AG20443 (cell line): Measurements from ENCODE around the gene KRT17.
"Not testable (repeated sequence)": the region's sequence is repeated elsewhere in the genome, so short reads cannot be mapped to it uniquely, and the experiment has no call there.

Experiments
- DNase-seq: peaks from one replicate; pipeline ENCODE4 v3.0.0; 2012; ENCODE audit warnings: low spot score, mixed read lengths

Gene KRT17

DNA sequence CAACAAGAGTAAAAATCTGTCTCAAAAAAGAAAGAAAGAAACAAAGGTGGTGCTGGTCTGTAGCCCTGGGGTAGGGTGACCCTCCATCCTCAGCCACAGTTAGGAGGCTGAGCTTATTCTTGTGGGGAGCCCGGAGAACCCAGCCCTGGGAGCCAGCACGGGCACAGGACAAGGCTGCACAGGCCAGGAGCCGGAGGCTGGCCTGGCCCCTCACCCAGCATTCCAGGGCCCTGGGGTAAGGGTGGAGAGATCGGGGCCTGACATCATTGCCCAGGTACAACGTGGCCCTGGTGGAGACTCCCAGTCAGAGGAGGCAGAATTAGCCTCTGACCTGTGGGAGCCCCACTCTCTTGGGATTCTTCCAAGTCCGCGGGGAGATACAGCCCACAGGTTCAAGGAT lies 10.3 kb upstream of the KRT17 start:
- no peak for DNase-seq

DNA sequence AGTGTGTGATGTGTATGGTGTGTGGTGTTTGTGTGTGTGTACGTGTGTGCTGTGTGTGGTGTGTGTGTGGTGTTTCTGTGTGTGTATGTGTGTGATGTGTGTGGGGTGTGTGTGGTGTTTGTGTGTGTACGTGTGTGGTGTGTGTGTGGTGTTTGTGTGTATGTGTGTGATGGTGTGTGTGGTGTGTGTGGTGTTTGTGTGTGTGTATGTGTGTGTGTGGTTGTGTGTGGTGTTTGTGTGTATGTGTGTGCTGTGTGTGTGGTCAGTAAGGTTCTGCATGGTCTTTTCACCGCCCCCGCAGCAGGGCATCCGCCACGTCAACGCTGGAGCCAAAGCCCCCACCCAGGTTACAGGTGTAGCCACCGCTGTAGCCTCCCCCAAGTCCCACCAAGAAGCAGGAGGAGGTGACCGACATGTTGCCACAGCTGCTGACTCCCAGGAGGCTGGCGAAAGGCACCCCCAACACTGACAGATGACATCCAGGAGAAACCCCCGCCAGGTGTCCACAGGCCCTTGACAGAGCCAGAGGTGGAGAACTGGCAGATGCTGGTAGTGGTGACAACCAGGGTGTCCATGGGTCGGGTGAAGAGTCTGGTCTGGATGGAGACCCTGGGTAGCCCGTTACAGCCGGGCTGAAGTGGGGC lies 9.3 kb upstream of the KRT17 start:
- no peak for DNase-seq

DNA sequence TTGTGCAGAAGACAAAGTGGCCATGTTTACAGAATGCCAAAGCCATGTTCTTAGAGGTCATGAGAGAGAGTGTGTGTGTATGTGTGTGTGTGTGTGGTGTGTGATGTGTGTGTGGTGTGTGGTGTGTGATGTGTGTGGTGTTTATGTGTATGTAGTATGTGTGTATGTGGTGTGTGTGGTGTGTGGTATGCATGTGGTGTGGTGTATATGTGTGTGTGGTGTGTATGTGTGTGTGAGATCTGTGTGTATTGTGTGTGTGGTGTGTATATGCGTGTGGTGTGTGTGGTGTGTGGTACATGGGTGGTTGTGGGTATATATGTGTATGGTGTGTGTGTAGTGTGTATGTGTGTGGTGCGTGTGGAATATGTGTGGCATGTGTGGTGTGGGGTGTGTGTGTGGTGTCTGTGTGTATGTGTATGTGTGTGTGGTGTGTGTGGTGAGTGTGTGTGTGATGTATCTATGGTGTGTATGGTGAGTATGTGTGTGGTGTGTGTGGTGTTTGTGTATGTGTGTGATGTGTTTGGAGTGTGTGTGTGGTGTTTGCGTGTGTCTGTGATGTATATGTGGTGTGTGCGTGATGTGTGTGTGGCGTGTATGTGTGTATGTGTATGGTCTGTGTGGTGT lies 8.2 kb upstream of the KRT17 start:
- DNase-seq: no peak

DNA sequence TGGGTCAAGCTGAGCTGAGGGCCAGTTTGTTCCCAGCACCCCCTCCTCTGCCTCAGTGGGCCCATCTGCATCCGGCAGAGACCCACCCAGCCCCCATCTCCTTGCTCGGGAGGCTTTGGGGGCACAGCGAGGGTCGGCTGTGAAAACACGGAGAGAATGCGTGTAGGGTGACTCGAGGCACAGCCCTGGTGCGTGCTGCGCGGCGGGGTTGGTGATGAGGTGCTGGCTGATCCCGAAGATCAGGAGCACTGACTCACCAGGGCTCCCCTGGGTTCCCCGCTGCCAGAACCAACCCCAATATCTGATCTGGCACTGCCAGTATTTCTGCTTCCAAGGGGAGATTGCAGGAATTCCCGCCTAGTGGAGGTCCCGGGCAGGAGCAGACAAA lies 7.5 kb upstream of the KRT17 start:
- no peak for DNase-seq

DNA sequence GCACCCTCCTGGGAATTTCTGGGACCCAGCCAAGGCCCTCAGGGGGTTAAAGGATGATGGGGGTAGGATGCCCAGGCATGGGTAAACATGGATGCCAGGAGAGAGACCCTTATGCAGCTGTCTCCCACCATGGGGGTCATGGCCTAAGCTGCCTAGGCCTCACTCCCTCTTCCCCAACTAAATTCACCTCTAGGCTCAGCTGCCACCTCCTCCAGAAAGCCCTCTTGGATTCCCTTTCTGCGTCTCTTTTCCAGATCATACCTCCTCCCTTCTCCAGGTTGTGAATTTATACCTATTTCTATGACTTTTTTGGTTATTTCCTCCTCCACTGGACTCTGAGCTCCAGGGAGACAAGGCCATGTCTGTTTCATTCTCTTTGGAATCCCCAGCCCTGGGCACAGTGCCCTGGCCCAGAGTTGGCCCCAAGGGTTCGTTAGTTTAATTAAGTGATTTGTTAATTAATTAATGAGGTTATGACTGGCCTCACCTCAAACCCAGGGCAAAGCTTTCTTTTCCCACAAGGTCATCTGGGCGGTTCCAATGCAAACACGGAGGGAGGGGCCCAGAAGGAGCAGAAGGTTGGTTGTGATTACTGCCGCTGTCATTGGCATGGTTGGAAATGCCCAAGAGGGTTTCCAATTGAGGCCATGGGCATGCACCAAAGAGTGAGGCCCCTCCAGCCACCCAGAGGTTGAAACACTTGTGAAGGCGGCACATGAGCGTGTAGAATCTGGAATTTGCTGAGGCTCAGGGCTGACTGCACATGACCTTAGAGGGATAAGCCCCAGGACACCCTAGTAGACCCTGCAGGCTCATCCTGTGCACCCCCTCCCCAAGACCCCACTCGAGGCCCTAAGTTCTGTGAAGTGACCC lies 6.9 kb upstream of the KRT17 start:
- no peak for DNase-seq

DNA sequence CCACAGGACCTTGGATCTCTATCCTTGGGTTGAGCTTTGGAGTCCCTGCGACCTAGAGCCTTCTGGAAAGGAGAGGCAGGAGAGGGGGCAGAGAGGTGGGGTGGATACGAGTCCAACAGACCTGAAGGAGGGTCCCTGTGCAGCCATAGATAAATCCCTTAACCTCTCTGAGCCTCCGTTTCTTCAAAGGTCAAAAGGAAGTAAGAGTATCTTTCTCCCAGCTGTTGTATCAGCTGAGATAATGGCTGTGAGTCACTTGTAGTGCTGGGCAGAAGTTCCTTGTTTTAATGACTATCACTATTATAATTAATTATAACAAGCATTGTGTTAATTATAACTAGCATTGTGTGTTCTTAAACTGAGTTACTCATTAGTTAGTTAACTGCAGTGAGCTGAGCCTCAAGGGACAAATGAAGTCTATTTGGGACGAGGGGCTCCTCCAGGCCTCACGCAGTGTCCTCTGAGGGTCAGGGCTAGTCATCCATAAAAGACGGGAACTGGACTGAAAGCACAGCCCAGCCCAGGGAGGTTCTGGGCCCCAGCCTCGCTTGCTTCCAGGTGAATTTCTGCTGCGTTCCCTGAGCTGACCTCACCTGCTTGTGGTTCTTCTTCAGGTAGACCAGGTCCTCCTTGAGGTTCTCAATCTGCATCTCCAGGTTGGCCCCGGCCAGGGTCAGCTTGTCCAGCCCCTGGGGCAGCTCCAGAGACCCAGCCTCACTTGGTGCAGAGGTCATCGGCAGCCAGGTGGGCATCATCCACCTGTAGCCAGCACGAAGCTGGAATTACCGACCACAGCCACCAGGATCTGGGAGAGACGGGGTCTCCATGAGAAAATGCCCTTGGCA lies 5.7 kb upstream of the KRT17 start:
- DNase-seq: no peak

DNA sequence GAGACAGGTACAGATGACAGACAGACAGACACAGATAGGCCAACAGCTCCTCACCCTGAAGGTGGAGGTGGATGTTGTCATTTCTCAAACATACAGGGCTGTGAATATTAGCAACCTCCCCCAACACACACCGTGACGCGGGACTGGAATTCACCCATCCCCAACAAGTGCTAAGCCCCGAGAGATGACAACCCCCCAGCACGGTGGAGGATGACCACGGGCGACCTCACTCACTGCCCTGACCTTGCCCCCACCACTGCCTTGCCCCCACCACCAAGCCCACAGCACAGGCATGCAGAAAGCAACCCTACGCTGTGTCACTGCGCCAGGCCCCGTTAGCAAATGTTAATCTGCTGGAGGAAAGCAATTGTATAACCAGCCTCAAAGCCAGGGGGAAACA lies 4.9 kb upstream of the KRT17 start:
- DNase-seq: no peak

DNA sequence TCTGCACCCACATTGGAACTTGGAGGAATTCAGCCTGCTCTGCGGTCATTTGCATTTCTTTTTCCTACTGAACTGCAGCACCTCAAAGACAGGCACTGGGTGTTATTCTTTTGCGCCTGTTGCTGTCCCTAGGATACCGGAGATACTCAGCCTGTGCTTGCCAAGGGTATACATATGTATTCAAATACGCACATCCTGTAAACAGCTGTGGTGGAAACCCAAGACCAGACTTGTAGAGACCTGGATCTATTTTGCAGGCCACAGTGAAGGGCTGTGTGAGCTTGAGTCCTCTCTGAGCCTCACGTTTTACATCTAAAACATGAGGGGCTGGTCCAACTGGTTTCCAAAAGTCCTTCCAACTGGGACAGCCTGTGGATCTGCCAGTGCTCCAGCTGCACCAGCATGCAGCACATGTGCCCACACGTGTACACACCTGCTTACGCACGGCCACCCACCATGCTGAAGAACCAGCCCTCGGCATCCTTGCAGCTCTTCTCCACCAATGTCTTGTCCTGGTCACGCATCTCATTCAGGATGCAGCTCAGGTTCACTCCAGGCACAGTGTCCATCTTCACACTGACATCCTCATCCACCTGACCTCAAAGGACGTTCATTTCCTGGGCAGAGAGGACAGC lies 4.4 kb upstream of the KRT17 start:
- DNase-seq: not testable (repeated sequence)

DNA sequence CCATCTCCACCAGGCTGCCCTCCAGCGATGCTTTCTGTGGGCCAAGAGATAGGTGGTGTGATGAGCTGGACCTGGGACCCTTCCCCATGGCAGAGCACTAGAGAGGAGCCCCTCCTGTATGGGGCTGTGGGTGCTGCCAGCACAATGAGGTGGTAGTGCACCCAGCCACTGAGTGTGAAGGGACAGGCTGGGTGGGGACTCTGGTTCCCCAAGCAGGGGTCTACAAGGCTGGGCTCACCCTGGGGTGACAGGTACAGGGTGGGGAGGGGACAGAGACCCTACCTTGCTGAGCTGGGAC lies 3.6 kb upstream of the KRT17 start:
- not testable (repeated sequence) for DNase-seq

DNA sequence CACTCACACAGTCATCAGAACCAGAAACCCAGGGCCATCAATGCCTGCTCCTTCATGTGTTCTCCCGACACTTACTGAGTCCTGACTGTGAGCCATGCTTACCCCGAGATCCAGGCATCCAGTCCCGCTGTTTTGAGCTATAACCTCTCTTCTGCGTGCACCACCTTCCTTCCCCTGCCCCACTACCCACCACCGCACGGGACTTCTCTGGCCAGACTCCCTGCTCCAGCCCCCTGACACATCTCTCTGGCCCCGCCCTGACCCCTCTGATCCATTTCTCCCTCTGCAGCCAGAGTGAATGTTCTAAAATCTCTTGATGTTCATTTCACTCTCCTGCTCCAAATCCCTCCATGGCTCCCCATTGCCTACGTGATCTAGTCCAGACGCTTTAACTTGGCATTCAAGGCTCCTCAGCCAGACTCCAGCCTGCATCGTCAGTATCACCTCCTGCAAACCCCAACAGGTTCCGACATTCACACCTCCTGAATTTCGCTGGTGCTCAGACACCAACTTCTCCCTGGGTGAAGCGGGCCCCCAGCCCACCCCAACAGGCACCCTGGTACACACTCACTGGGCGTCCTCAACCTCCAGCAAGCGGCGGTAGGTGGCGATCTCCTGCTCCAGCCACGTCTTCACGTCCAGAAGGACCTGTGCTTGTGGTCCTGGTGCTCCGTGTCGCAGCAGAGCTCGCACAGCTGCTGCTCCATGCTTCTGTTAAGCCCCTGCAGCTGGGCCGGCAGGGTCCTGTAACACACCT lies 3.1 kb upstream of the KRT17 start:
- no peak for DNase-seq

DNA sequence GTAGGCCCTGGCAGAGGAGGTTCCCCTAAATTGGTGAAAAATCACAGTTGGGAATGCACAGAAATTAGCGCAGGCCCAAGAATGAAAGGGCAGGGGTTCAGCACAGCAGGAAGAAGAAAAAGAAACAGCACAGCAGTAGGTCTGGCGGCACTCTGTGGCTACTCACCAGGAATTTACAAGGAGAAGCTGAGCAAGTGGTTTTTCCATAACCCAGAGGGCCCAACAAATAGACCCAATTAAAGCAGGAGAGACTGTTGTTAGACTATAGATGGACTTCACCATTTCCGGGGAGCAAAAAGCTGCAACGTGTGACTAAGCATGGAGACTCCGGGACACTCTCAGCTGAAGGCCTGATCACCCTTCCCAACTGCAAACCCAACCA lies 2.5 kb upstream of the KRT17 start:
- DNase-seq: not testable (repeated sequence)

DNA sequence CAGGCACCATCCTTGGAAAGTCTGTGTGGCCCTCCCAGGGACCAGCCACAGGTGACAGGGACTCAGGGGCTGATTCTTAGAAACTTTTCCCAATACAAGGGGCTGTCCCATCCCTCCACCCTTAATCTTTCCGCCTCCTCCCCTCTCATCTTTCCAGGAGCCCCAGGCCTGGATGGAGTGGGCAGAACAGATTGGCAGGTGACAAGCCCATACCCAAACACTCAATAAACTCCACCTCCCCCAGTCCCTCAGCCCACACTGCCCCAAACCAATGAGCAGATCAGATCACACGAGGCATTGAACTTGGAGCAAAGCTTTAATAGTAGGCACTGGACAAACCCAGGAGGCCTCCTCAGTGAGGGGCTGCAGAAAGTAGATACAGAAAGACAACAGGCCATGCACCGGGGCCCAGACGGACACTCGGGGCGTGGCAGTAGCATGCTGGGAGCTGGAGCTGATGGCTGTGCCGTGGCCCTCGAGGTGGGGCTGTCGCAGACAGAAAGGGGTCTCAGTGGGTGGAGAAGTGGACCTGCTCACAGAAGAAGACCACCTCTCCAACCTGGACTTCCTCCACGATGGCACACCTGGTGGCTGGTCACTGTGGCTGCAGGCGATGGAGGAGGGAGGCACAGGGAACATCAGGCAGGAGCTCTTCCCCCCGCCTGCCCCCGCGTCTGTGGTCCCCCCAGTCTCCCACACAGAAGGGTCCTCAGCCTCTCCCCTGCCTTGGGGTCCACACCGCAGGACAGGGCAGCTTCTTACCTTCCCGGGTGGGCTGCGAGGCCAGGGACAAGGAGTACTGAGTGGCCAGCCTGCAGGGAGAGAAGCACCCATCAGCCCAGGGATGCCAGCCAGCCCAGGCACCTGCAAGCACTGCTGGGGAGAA lies 1.9 kb upstream of the KRT17 start:
- DNase-seq: not testable (repeated sequence)

DNA sequence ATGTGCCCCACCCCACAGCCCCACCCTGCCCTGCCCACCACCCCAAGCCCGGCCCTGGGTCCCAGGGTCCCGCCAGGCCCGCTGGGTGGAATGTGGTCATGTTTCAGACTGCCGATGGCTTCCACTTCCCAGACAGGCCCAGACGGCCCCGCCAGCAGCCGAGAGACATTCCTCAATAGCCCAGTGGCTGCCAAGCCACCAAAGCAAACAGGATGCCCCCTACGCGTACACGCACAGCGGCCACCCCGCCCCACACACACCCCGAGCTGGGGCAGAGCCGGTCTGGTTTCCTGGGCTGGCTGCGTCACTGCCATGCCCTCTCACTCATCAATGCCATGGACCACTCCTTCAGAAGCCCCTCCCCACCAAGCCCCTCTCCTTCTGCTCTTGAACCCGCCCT lies 1.2 kb upstream of the KRT17 start:
- DNase-seq: no peak

DNA sequence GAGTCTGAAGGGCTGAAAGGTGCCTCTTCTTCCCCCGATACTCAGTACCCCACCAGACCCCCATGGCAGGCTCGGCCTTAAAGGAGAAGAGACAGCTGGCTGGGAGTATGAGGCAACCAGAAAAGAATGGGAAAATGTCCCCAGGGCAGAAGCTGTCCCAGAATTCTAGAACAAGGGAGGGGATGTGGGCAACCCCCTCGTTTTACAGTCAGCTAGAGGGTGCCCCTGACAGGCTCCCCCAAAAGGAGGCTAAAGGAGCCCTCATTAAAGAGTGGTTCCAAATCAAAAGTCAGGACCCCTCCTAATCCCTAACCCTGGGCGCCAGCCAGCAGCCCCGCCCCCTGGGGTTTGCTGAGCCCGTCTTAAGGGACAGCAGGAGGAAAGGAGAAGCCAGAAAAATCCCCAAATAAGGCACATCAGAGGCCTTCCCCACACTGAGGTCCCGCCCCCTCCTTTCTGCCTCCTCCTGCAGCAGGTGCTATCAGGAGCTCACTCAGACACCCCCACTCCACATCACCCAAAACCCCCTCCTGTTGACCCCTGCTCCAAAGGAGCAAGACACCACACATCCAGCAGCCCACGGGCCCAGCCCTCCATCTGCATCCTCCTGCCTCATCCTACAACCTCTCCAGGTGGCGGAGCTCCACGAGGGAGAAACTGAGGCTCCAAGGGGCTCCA lies 1.1 kb downstream of the KRT17 start:
- DNase-seq: not testable (repeated sequence)

DNA sequence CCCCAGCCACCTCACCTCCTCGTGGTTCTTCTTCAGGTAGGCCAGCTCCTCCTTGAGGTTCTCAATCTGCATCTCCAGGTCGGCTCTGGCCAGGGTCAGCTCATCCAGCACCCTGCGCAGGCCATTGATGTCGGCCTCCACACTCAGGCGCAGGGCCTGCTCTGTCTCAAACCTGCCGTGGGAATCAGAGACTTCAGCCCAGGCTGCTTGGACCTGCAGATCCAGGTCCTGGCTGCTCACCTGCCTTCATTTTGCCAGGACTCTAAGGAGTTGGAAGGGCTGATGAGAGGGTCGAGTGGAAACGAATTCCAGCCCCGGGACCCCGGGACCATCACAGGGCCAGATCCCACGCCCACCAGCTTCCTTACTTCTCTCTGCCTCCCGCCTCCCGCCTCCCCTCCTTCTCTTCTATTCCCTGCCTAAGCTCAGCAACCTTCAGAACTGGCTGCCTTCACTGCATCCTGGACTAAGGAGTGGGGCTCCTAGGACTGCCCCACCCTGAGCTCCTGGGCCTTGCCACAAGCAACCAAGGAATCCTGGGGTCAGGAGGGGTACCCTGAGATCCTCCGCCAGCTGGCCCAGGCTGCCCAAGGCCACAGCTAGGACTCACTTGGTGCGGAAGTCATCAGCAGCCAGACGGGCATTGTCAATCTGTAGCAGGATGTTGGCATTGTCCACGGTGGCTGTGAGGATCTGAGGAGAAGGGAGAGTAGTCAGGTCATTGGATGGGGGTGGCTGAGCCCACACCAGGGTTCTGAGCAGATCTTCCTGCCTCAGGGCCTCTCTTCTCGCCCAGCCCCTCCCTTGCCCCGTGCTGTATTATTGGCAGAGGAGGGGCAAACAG lies 1.8 kb downstream of the KRT17 start:
- DNase-seq: not testable (repeated sequence)

DNA sequence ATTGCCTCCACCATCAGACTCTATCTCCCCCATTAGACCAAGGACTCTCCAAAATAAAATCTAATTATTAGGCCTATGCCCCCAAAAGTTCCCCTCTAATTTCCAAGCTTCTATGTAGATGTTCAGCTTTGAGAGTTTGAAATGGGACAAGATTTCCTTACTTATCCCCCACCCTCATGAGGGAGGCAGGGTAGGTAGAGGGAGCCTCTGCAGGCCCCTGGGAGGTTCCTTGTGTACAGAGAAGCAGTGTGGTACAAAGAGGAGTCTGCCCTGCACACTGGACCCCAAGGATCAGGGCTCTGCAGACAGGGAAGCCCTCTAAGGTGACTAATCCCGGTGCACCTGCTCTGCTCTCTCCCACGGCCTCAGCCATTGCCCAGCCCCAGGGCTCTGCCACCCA lies 2.5 kb downstream of the KRT17 start:
- DNase-seq: no peak

DNA sequence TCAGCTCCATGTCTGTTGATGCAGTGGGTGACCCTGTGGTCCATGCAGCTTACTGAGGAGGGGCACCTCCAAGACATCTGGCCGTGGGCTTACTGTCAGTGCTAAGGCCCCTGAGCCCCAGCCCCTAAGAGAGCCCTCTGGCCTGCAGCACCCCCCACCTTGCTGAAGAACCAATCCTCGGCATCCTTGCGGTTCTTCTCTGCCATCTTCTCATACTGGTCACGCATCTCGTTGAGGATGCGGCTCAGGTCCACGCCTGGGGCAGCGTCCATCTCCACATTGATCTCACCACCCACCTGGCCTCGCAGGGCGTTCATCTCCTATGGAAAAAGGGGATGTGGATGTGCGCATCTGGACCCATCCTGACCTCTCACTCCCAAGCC lies 2.9 kb downstream of the KRT17 start:
- DNase-seq: not testable (repeated sequence)

DNA sequence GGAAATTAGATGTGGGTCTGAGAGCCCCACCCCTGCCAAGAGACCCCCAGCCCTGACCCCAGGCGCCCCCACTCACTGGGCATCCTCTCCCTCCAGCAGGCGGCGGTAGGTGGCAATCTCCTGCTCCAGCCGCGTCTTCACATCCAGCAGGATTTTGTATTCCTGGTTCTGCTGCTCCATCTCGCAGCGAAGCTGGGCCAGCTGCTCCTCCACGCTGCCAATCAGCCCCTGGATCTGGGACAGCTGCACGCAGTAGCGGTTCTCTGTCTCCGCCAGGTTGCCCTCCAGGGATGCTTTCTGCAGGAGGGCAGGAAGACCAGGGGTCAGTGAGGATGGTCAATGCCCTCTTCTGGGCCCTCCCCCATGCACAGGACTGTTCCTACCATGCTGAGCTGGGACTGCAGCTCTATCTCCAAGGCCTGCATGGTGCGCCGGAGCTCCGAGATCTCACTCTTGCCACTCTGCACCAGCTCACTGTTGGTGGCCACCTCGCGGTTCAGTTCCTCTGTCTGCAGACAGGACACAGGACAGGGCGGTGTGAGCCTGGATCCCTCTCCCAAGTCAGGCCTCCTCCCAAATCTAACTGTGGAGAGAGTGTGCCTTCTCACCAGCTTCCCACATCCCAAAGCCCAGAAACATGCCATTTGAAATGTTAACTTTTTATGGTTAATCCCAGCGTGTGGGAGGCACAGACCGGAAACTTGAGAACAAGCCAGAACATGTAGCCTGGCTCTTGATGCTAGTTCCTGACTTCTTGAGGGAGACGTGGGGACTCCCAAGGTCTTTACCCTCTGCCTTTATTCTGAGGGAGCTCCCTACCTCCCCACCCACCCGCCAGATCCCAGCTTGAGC lies 3.6 kb downstream of the KRT17 start:
- DNase-seq: no peak
